Hindlimb muscle (tissue), 1 donor: ENCODE data around the gene MACO1. TPM values are rescaled to one million over a fixed set of nuclear protein-coding genes. Genes with fewer than 3 reads are reported as not detected.

Source experiments
- DNase-seq: peaks from one replicate; pipeline ENCODE4 v3.0.0-alpha.2; 2013
- polyA plus RNA-seq: library from polyadenylated mRNA; unstranded; fragments of 120-200 nt; gene quantifications from one replicate; pipeline ENCODE4 v1.2.1, GENCODE V29; 2013; ENCODE audit not compliant: insufficient read length

The MACO1 gene
- polyA plus RNA-seq, 1 donor, result 20.0 TPM

- DNase-seq, result peak; percentile 85
Measured at GRCh38 chr1:25543425-25544242, 112.9 kb downstream of the MACO1 start, which contains the start of gene LDLRAP1. Gene LDLRAP1 (plus strand): TSS chr1:25543606. CDS start chr1:25543699, 93 bp downstream.

- DNase-seq, result no peak
Measured at GRCh38 chr1:25544243-25544764, 113.6 kb downstream of the MACO1 start.

GRCh38 chr1:25544819-25545218, 114.1 kb downstream of the MACO1 start:
- DNase-seq, result no peak

- no peak for DNase-seq
Measured at GRCh38 chr1:25545767-25546166, 115.1 kb downstream of the MACO1 start.

- no peak for DNase-seq
Measured at GRCh38 chr1:25546193-25546592, 115.5 kb downstream of the MACO1 start.

- DNase-seq, result no peak
Measured at GRCh38 chr1:25548601-25549000, 117.9 kb downstream of the MACO1 start.

GRCh38 chr1:25549273-25550154, 118.8 kb downstream of the MACO1 start:
- DNase-seq, result no peak

Other genes with a start within 250 kb of the MACO1 start
- gene SYF2, start 198.4 kb upstream of the MACO1 start, polyA plus RNA-seq, result 54.1 TPM
- gene RSRP1, start 183.4 kb upstream of the MACO1 start, polyA plus RNA-seq, result 60.9 TPM
- 0.30 TPM for gene RHD, start 158.4 kb upstream of the MACO1 start, polyA plus RNA-seq
- 54.2 TPM for gene TMEM50A, start 92.6 kb upstream of the MACO1 start, polyA plus RNA-seq
- gene RHCE, start 10.1 kb upstream of the MACO1 start, polyA plus RNA-seq, result 2.6 TPM
- 14.5 TPM for gene LDLRAP1, start 112.7 kb downstream of the MACO1 start, polyA plus RNA-seq
- gene MAN1C1, start 185.9 kb downstream of the MACO1 start, polyA plus RNA-seq, result 14.2 TPM